ENCODE data around the gene ADAM8. TPM values are rescaled to one million over a fixed set of nuclear protein-coding genes. Genes with fewer than 3 reads are reported as not detected.
"Not testable (repeated sequence)": the region's sequence is repeated elsewhere in the genome, so short reads cannot be mapped to it uniquely, and the experiment has no call there.

The ADAM8 gene
- total RNA-seq, 2 experiments from 2014 or later, result 124 to 176 TPM

DNA sequence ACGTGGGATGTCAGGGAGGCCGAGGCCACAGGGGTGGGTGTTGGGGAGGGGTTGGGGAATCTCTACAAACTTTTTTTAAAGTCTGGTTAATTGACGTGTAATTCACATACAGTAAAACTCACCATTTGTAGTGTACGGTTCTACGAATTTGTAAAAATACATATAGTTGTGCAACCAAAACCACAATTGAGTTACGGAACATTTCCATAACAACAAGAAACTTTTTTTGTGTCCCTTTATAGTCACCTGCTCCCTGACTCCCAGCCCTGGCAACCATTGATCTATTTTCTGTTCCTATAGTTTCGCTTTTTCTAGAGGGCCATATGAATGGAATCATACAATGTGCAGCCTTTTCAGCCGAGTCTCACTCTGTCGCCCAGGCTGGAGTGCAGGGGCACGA is 41.9 kb downstream of the ADAM8 start:
- CTCF ChIA-PET; ATAC-seq; POLR2A ChIA-PET; H3K4me1 Mint-ChIP-seq; DNase-seq; H3K27ac Mint-ChIP-seq; H3K9me3 Mint-ChIP-seq (ENCODE audit: low read depth); H3K4me3 Mint-ChIP-seq; H3K36me3 Mint-ChIP-seq (ENCODE audit: low read depth): not testable (repeated sequence)
- intact Hi-C loops (cut with DNase I, micrococcal nuclease), result loop anchor here in 1 of 2 experiments (10.0 kb wide), 1 partner anchor 450 kb away; the partner anchor contains the start of gene NKX6-2
- peaks cover 38% of the 10 kb centered on the region for H3K27me3 Mint-ChIP-seq

DNA sequence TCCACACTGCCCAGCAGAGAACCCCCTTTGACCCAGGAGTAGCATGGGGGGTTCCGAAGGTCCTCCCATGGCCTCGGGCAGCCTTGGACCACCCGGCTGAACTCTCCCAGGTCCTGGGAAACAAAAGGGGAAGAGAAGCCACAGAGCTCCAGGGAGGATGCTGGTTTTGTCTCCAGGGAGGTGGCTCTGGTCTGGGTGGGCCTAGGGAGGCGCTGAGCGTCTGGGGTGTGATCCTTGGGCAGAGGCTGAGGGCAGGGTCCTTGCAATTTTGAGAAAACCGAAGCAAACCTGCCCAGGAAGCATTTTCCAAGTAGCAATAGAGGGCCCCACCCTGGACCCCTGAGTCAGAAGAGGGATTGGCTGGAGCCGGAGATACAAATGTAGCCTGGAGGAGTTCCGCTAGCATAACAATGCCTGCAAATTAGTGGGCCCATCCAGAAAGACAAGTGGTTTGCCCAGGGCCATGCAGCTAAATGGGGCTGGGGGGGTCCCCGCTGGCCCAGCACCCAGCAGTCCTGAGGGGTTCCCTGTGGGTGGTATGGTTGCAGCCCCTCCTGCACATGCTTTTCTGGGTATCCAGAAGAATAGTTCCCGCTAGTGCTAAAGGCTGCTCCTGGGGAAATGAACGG is 44.6 kb downstream of the ADAM8 start:
- ChIA-PET CTCF (no interaction called here), POLR2A (no interaction called here)

GRCh38 chr10:133231244-133231945 is 45.3 kb downstream of the ADAM8 start:
- intact Hi-C loops (cut with DNase I, micrococcal nuclease), result loop anchor here in 1 of 2 experiments (10.0 kb wide), 1 partner anchor 447 kb away; the partner anchor contains the start of gene NKX6-2
- Mint-ChIP-seq H3K27ac (no peak overlapping the region), H3K4me3 (no peak overlapping the region), H3K36me3 (ENCODE audit: low read depth) (no peaks in the 10 kb centered on the region), H3K9me3 (ENCODE audit: low read depth) (no peaks in the 10 kb centered on the region), H3K4me1 (peaks cover 12% of the 10 kb centered on the region), H3K27me3 (peaks cover 47% of the 10 kb centered on the region)
- no peak for DNase-seq
- ATAC-seq, result no peak
- CTCF ChIA-PET, result no interaction called here
- POLR2A ChIA-PET, result no interaction called here

More for the DNA sequence above, 44.6 kb downstream of the ADAM8 start:
- Mint-ChIP-seq H3K27ac (no peak overlapping the region), H3K9me3 (ENCODE audit: low read depth) (no peaks in the 10 kb centered on the region), H3K36me3 (ENCODE audit: low read depth) (no peaks in the 10 kb centered on the region), H3K27me3 (peaks cover 40% of the 10 kb centered on the region), H3K4me1 (peaks cover 9% of the 10 kb centered on the region), H3K4me3 (no peak overlapping the region)
- DNase-seq (no peak), ATAC-seq (no peak)
- intact Hi-C loops (cut with DNase I, micrococcal nuclease), result loop anchor here in 1 of 2 experiments (10.0 kb wide), 1 partner anchor 447 kb away; the partner anchor contains the start of gene NKX6-2

GRCh38 chr10:133230387-133231195 is 46.1 kb downstream of the ADAM8 start:
- ChIA-PET CTCF (interaction anchor here (0.7 kb wide), 1 partner anchor 126 kb away, joined by 3 read pairs; no protein-coding TSS in a partner anchor), POLR2A (no interaction called here)
- Mint-ChIP-seq H3K27me3 (peaks cover 49% of the 10 kb centered on the region), H3K4me3 (no peak overlapping the region), H3K4me1 (peaks cover 17% of the 10 kb centered on the region), H3K9me3 (ENCODE audit: low read depth) (no peaks in the 10 kb centered on the region), H3K36me3 (ENCODE audit: low read depth) (no peaks in the 10 kb centered on the region), H3K27ac (no peak overlapping the region)
- intact Hi-C loops (cut with DNase I, micrococcal nuclease), result loop anchor here in 1 of 2 experiments (10.0 kb wide), 1 partner anchor 446 kb away; the partner anchor contains the start of gene NKX6-2
- DNase-seq (peak; percentile 43), ATAC-seq (no peak)

DNA sequence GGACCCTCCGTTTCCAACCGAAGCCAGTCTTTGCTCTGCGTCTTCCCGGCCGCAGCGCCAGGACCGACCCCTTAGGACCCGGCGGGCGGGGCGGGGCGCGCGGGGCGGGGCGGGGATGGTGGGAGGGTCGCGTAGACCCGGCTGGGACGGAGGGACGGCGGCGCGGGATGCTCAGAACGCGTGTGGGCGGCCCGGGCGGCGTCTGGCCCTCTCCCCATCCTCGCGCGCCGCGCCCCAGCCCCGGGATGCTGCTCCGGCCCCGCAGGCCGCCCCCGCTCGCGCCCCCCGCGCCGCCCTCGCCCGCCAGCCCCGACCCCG is 46.7 kb downstream of the ADAM8 start, which contains the start of gene UTF1:
Gene UTF1 (plus strand): TSS at position 174 of the 318 bp plus-strand sequence. CDS start 72 bp downstream, at position 246.
- H3K4me3 Mint-ChIP-seq, result no peak within 1 kb of the TSS

DNA sequence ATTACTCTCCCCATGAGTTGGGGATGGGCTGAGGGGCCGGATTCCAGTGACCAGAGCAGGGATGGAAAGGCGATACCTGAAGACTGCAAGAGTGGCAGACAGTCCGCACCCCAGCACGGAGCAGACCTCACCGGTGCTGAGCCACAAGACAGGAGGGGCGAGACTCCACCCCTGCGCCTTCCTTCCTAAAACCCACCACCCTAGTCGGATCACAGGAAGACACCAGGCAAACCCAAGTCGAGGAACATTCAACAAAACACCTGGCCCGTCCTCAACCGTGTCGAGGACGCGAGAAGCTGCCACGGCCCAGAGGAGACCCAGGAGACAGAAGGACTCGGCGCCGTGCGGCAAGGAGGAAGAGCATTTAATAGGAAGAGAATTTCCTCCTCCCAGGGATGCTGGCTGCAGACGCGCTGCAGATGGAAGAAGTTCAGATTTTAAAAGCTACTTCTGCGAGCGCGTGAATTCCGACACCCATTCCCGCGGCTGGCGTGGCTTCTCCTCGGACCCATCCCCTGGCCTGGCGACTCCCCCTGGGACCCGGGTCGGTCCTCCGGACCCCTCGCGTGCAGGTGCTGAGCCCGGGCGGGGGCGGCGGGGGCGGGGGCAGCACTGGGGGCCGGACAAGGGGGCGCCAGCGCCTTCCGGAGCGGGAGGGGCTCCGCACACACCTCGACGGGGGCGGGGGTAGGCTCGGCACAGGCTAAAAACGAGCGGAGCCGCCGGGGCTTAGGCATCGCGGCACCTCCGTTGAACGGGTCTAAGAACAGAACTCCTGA is 47.2 kb downstream of the ADAM8 start:
- POLR2A ChIA-PET, result no interaction called here
- peaks cover 47% of the 10 kb centered on the region for H3K27me3 Mint-ChIP-seq
- H3K4me3 Mint-ChIP-seq, result no peak overlapping the region
- H3K27ac Mint-ChIP-seq, result no peak overlapping the region
- peaks cover 23% of the 10 kb centered on the region for H3K4me1 Mint-ChIP-seq
- DNase-seq (no peak), ATAC-seq (no peak)
- CTCF ChIA-PET, result no interaction called here
- intact Hi-C loops (cut with DNase I, micrococcal nuclease), result loop anchor here (5.0 to 10.0 kb wide), 2 partner anchors 87 to 445 kb away; partner anchors contain the start of gene NKX6-2 (in 1 of the 2)
- no peaks in the 10 kb centered on the region for H3K36me3 Mint-ChIP-seq (ENCODE audit: low read depth)
- H3K9me3 Mint-ChIP-seq (ENCODE audit: low read depth), result no peaks in the 10 kb centered on the region

More for the DNA sequence above, 46.7 kb downstream of the ADAM8 start, which contains the start of gene UTF1:
- intact Hi-C loops (cut with DNase I, micrococcal nuclease), result loop anchor here in 1 of 2 experiments (10.0 kb wide), 1 partner anchor 445 kb away; the partner anchor contains the start of gene NKX6-2
- H3K27me3 Mint-ChIP-seq, result peaks cover 48% of the 10 kb centered on the region
- POLR2A ChIA-PET, result no interaction called here
- ATAC-seq (no peak), DNase-seq (no peak)
- no peaks in the 10 kb centered on the region for H3K9me3 Mint-ChIP-seq (ENCODE audit: low read depth)
- H3K27ac Mint-ChIP-seq, result no peak within 1 kb of the TSS
- no peaks in the 10 kb centered on the region for H3K36me3 Mint-ChIP-seq (ENCODE audit: low read depth)
- CTCF ChIA-PET, result no interaction called here
- H3K4me1 Mint-ChIP-seq, result peaks cover 22% of the 10 kb centered on the region

- Mint-ChIP-seq H3K4me1 (peaks cover 23% of the 10 kb centered on the region), H3K27me3 (peaks cover 40% of the 10 kb centered on the region), H3K36me3 (ENCODE audit: low read depth) (no peaks in the 10 kb centered on the region), H3K4me3 (no peak overlapping the region), H3K9me3 (ENCODE audit: low read depth) (no peaks in the 10 kb centered on the region), H3K27ac (no peak overlapping the region)
- ChIA-PET POLR2A (interaction anchor here (1.1 kb wide), 1 partner anchor 32 kb away, joined by 3 read pairs; no protein-coding TSS in a partner anchor), CTCF (interaction anchor here (0.7 to 1.4 kb wide), 4 partner anchors 31 to 346 kb away, joined by 4 to 6 read pairs (median 4); no protein-coding TSS in a partner anchor)
- DNase-seq, result no peak
- intact Hi-C loops (cut with DNase I, micrococcal nuclease), result loop anchor here (2.0 to 5.0 kb wide), 2 partner anchors 82 to 85 kb away; no protein-coding TSS in a partner anchor
- no peak for ATAC-seq
These were observed 49.4 kb downstream of the ADAM8 start for GRCh38 chr10:133227256-133227655.

DNA sequence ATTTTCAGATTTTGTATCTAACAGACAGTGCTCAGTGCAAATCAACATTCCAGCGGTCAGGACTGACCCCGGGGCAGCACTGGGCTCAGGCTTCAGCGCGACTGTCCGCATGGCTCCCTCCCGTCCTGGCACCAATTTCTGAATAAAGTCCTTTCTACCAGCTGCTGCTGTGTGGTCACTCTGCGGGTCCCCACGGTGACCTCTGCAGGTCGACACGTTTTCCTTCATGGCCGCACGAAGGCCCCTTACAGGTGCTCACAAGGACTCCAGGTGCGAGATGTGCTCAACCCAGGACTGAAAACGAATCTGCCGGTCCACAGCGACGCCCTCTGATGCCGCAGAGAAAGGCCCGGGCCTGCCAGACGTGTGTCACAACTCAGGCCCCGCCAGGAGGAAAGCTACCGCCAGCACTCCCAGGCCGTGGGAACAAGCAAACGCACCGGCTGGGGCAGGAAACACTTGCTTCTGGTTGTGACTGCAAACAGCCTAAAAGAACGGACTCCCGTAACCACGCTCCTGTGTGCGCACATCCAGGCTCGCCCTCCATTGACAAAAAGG is 50.3 kb downstream of the ADAM8 start:
- Mint-ChIP-seq H3K27ac (peak overlapping the region; percentile 60), H3K27me3 (peaks cover 36% of the 10 kb centered on the region), H3K9me3 (ENCODE audit: low read depth) (no peaks in the 10 kb centered on the region), H3K36me3 (ENCODE audit: low read depth) (no peaks in the 10 kb centered on the region), H3K4me1 (peaks cover 21% of the 10 kb centered on the region), H3K4me3 (peak overlapping the region; percentile 8)
- ATAC-seq, result peak; percentile 74
- POLR2A ChIA-PET, result interaction anchor here (1.1 kb wide), 1 partner anchor 33 kb away, joined by 3 read pairs; no protein-coding TSS in a partner anchor
- intact Hi-C loops (cut with DNase I, micrococcal nuclease), result loop anchor here (2.0 to 5.0 kb wide), 2 partner anchors 82 to 84 kb away; no protein-coding TSS in a partner anchor
- CTCF ChIA-PET, result interaction anchor here (0.7 to 1.4 kb wide), 4 partner anchors 33 to 103 kb away, joined by 3 to 4 read pairs (median 4); no protein-coding TSS in a partner anchor
- peak; percentile 67 for DNase-seq

DNA sequence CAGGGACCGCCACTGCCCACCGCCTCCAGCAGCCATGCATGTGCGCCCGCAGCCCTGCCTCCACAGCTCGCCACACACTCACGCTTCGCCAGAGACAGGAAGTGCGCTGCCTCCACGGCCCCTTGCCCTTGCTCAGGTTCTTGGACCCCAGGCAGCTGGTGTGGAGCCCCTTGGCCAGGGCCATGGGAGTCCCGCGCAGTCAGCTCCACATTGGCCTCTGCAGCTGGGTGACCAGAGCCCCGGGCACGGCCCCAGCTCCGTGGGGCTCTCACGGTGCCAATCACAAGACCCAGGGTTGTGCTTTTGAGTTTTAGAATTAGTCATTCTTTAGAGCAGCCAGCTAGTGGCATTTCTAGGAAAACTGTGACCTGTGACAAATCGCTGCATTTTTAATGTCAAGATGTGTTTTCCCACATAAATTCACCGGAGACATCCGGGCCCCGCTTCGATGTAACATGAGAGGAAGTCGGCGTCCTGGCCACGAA is 50.9 kb downstream of the ADAM8 start:
- CTCF ChIA-PET, result interaction anchor here (0.7 to 1.1 kb wide), 2 partner anchors 34 to 82 kb away, joined by 3 read pairs; no protein-coding TSS in a partner anchor

More for the DNA sequence above, 50.9 kb downstream of the ADAM8 start:
- Mint-ChIP-seq H3K9me3 (ENCODE audit: low read depth) (no peaks in the 10 kb centered on the region), H3K27ac (peak overlapping the region; percentile 47), H3K36me3 (ENCODE audit: low read depth) (no peaks in the 10 kb centered on the region), H3K4me3 (peak overlapping the region; percentile 40), H3K4me1 (peaks cover 21% of the 10 kb centered on the region), H3K27me3 (peaks cover 40% of the 10 kb centered on the region)
- DNase-seq (peak; percentile 60), ATAC-seq (peak; percentile 74)
- intact Hi-C loops (cut with DNase I, micrococcal nuclease), result loop anchor here (2.0 to 5.0 kb wide), 2 partner anchors 81 to 83 kb away; no protein-coding TSS in a partner anchor
- POLR2A ChIA-PET, result no interaction called here
